CD4-positive, alpha-beta T cell treated with Interleukin-4 for 4 hours (primary cell): ENCODE measurements around the gene TMPRSS6.
"Not testable (repeated sequence)": the region's sequence is repeated elsewhere in the genome, so short reads cannot be mapped to it uniquely, and the experiment has no call there.

Experiments
- DNase-seq: peaks from one replicate; pipeline ENCODE4 v3.0.0-alpha.2; 2020

The TMPRSS6 gene

GRCh38 chr22:37083914-37084313 lies 25.6 kb downstream of the TMPRSS6 start:
- no peak for DNase-seq

DNA sequence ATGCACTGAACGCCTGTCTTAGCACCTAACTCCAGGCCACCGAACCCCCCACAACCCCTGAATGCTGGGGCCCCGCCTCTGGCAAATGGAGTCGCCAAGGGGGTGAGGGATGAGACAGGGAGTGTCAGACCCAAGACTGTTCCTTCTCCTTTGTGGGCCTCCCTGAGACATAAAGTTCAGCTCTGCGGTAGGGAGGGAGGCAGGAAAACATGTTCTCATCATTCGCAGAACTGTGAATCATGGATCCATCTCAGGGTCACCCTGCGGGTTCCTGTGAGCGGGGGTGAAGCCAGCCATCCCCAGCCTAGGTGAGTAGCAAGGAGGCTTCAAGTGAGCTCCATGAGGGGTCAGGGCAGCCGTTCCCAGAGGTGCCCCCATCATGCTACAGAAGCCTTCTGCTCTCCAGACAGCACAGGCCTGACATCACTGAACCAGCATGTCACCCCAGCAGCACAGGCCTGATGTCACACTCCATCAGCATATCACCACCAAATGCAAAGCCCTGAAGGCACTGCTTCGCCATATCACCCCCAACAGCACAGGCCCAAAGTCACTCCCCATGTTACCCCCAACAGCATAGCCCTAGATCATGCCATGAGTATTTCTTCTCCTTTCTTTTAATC lies 27.2 kb downstream of the TMPRSS6 start:
- no peak for DNase-seq

GRCh38 chr22:37080838-37081237 lies 28.7 kb downstream of the TMPRSS6 start:
- no peak for DNase-seq

DNA sequence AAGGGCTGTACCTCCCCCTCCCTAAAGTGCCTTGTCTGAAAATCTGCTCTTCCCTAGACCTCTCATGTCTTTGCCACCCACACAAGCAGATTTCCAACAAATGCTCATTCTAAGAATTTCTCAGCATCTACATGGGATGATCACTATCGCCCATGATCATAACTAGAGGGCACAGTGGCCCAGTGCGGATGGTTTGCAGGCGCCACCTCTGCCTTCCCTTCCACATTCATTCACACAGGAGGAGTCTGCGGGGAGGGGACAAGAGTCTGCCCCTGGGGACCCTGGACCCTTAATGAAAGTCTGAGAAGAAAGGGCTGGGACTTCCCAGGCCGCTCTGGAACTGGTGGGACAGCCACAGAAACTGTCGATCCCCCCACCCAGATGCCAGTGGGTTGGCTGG lies 29.1 kb downstream of the TMPRSS6 start:
- DNase-seq, result no peak

GRCh38 chr22:37079668-37080171 lies 29.8 kb downstream of the TMPRSS6 start:
- peak; percentile 77 for DNase-seq

- no peak for DNase-seq
Measured at GRCh38 chr22:37079158-37079557, 30.4 kb downstream of the TMPRSS6 start.

DNA sequence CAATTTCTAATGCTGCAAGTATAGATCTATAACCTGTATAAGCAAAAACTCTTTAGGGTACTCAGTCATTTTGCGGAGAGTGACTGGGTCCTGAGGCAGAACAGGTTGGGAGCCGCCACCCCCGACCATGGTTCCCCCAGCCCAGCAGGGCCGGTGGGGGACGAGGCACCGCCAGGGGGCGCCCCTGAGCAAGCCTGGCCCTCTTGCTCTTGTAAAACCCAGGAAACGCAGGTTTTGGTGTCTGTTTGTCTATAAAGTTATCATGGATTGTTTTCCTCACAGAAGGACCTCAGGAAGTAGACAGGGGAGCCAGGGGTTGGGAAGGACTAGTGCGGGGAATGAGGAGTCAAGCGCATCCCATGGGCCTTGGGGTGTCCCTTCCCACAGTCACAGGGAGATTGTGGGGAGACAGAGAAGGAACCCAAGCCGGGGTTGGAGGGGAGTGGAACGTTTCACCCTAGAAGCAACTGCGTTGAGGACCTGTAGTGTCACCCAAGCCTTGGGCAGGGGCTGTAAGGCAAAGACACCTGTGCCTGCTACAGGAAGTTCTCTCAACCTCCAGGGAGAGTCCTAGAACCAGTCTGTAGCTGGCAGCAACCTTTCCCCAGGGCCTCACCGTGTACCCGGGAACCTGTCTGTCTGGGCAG lies 31.6 kb downstream of the TMPRSS6 start:
- peak; percentile 68 for DNase-seq

DNA sequence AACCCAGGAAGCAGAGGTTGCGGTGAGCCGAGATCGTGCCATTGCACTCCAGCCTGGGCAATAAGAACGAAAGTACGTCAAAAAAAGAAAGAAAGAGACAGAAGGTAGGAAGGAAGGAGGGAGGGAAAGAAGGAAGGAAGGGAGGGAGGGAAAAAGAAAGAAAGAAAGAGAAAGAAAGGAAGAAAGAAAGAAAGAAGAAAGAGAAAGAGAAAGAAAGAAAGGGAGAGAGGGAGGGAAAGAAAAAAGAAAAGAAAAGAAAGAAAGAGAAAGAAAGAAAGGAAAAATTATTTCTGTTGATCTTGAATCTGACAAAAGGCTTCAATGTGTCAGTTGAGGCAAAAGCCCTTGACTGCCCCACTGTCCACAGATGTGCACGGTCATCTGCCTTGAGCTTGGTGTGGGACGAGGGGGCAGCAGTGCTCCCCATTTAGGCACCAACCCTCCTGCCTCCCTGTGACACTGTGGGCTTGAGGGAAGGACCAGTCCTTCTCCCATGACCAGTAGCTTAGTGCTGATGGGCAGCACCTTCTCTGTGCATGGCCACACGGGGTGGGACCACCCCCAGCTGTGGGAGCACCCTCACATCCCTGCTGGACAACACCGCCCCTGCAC lies 33.6 kb downstream of the TMPRSS6 start:
- DNase-seq, result no peak

DNA sequence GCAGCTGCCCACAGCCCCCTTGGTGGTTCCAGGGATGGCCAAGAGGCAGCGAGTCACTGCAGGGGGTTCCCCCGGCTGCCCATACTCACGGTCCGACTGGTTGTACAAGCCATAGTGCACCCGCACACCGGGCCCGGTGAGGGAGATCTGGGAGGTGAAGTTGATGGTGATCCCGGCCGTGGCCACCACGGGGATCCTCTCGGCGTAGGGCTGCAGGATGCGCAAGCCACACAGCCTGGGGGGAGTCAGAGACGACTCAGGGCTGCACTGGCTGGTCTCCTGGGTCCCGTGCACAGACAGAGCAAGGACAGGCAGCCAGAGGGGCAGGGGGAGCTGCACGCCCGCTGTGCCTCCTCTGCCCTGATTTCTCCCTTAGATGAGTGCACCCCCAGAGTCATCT lies 34.5 kb downstream of the TMPRSS6 start:
- DNase-seq, result no peak

DNA sequence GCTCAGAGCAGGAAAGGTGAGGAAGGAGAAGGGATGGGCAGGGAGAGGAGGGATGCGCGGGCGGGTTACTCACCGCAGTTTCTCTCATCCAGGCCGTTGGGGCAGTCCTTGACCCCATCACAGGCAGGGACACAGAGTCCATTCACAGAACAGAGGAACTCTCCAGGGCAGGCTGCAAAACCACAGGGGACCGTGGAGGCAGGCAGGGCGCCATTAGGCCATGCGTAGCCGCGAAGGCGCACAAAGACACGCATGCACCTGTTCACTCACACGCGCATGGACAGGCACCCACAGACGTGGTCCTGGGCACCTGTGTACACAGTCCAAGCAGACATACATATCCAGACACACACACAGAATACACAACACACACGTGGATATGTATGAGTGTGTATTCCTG lies 35.0 kb downstream of the TMPRSS6 start:
- DNase-seq, result no peak

GRCh38 chr22:37072673-37073072 lies 36.8 kb downstream of the TMPRSS6 start:
- no peak for DNase-seq

DNA sequence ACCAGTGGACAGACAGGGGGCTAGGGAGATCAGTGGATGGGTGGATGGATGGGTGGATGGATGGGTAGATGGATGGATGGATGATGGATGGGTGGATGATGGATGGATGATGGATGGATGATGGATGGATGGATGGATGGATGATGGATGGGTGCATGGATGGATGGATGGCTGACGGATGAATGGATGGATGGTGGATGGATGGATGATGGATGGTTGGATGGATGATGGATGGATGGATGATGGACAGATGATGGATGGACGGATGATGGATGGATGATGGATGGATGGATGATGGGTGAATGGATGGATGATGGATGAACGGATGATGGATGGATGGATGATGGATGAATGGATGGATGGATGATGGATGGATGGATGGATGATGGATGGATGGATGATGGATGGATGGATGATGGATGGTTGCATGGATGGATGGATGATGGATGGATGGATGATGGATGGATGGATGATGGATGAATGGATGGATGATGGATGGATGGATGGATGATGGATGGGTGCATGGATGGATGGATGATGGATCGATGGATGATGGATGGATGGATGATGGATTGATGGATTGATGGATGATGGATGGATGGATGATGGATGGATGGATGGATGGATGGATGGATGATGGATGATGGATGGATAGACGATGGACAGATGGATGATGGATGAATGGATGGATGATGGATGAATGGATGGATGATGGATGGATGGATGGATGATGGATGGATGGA lies 37.5 kb downstream of the TMPRSS6 start:
- DNase-seq, result not testable (repeated sequence)

DNA sequence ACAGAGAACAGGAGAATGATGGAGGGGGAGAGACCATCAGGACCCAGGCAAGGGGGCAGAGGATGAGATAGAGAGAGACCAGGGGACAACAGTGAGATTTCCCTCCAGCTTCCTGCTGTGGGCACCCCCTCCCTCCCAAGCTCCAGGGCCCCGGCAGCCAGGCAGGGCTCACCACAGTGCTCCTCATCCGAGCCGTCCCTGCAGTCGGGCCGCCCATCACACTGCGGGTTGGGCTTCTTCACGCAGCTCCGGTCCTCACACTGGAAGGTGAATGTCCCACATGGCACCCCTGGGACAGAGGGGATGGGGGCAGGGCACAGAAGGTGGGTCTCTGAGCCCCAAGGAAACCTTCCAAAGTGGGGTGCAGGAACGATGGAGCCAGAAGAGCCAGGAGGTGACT lies 38.8 kb downstream of the TMPRSS6 start:
- no peak for DNase-seq

GRCh38 chr22:37070334-37070733 lies 39.2 kb downstream of the TMPRSS6 start:
- DNase-seq, result no peak

DNA sequence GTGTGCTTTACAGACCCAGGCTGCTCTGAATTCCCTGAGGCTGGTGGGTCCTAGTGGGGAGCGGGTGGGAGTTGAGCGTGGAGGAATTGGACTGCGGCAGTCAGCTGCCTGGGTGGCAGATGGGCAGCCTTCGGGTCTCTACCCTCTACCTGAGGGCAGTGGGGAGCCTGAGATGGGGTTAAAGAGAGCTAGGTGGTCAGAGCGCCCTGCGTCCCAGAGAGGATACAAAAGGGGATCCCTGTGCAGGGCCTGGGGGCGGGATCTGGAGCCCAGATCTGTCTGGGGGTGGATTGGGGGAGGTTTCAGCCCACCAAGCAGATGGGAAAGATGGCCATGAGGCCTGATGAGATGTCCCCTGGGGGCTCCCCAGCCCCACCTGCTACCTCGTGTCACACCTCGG lies 39.8 kb downstream of the TMPRSS6 start:
- DNase-seq, result no peak

DNA sequence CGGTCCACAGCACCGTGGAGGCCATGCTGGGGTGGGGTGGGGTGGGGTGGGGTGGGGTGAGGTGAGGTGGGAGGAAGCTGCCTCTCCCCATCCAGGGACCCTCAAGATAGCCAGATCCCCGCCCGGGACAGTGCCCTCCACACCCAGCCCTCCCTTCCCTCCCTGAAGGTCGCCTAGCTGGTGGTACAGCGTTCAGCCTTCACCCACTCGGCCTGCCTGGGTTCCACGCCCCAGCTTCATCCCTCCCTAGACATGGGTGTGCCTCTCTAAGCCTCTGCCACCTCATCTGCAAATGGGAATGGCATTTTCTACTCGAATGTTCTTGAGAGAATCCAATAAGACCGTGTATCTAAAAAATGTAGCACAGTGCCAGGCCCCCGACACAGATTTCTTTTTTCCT lies 40.2 kb downstream of the TMPRSS6 start:
- DNase-seq, result no peak

DNA sequence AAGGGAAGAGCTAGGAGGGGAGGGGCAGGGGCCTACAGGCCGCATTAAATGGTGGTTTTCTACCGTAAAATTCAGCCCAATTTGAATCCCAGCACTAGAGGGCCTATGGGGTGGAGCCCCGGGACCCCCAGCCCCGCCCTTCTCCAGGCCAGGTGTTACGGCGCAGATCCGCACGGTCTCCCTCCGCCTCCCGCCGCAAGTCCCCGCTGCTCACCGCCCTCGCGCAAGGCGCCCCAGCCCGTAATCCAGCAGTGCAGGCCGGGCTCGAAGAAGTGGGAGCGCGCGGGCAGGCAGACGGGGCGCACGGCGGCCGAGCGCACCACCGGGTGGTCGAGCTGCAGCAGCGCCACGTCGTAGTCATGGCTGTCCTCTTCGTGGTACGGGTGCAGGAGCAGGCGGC lies 40.7 kb downstream of the TMPRSS6 start:
- DNase-seq, result no peak

- DNase-seq, result no peak
Measured at GRCh38 chr22:37067428-37067827, 42.1 kb downstream of the TMPRSS6 start.

DNA sequence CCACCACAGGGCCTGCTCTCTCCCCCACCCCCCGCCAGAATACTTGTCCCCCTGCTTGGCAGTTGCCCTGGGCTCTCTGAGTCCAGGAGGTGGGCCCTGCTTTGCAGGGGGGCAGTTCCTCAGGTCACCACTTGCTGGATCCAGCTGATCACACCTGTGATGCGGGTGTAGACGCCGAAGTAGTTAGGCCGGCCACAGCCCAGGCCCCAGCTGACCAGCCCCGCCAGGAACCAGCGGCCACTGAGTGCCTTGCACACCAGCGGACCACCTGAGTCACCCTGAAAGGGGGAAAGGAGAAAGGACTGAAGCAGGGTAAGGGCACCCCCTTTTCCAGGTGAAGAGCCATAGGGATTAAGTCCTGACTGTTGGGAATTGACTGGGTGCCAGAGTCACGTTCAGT lies 43.6 kb downstream of the TMPRSS6 start:
- DNase-seq, result no peak

DNA sequence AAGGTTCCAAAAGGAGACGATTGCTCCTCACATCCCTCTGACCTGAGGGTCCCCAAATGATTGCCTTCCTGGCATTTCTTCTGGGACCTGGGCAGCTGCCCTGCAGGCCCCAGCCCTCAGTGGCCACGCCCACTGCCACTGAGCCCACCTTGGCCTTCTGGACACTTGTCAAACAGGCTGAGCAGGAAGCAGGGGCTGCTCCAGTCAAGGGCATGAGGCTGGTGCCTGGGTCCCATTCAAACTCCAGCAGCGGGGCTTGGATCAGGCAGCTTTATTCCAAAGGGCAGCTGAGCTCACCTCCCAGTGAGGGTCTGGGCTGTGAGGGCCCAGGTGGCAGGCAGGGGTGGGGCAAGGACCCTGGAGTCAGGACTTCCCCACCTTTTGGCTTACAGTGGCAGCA lies 44.3 kb downstream of the TMPRSS6 start:
- DNase-seq, result no peak

DNA sequence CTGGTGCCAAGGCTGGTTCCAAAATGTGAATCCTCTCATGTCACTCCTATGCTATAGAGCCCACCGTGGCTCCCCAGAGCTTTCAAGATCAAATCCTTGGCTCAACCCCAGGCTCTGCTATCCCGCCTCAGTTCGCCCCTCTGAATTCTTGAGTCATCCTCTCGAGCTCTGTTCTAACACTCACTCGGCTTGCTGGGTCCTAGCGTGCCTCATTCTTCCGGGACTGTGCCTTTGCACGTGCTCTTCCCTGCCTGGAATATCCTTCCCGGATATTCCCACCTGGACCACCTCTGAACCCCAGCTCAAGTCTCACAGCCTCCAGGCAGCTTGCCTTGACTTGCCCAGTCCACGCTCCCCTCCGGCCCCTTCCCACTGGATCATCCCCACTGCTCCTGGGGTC lies 45.0 kb downstream of the TMPRSS6 start:
- no peak for DNase-seq

GRCh38 chr22:37063431-37064420 lies 45.8 kb downstream of the TMPRSS6 start:
- DNase-seq, result no peak
